Body of pancreas (tissue), 4 donors: ENCODE measurements around the gene NDUFA13. TPM values are rescaled to one million over a fixed set of nuclear protein-coding genes. Genes with fewer than 3 reads are reported as not detected.

ENCODE experiments used
- ATAC-seq: fragments of 150-250 bp; one replicate; pipeline ENCODE4 v1.9.1; 2016
- DNase-seq, 4 donors: peaks; one replicate each; pipeline ENCODE4 v3.0.0-alpha.2; 2019
- H3K27ac ChIP-seq, 4 donors: fragments of 200-600 bp; sonication (generic); 1 replicate in 3 of 4; 2 replicates in 1 of 4; pipeline versions ENCODE4 v1.5.1 to v1.6.1; 2016 to 2019; ENCODE audit warnings: mild to moderate bottlenecking in 1 of 4, mixed read lengths in 1 of 4, moderate library complexity in 1 of 4
- H3K27me3 ChIP-seq, 2 donors: fragments of 200-600 bp; sonication (generic); one replicate each; pipeline ENCODE4 v1.6.0; 2016; ENCODE audit warnings: mild to moderate bottlenecking in 1 of 2
- H3K36me3 ChIP-seq, 2 donors: fragments of 200-600 bp; sonication (generic); replicated peaks in 1 of 2; 2 replicates each; pipeline ENCODE4 v1.5.1; 2016; ENCODE audit warnings: low read depth in 2 of 2; ENCODE audit not compliant: insufficient read depth in 1 of 2
- H3K4me1 ChIP-seq: fragments of 200-600 bp; sonication (generic); one replicate; pipeline ENCODE4 v1.6.0; 2016
- H3K4me3 ChIP-seq, 2 donors: fragments of 200-600 bp; sonication (generic); 1 replicate in 1 of 2; 2 replicates in 1 of 2; pipeline ENCODE4 v1.5.1; 2016 to 2019
- H3K9me3 ChIP-seq, 3 donors: fragments of 200-600 bp; sonication (generic); 1 replicate in 2 of 3; 2 replicates in 1 of 3; pipeline ENCODE4 v1.5.1; 2016
- CTCF ChIP-seq, 7 experiments: fragments of 450-650 bp in 4 of 7; fragments of 200-600 bp in 3 of 7; sonication (generic) in 3 of 7; IDR thresholded peaks; one replicate each; pipeline ENCODE4 v1.5.1; 2016 to 2019; ENCODE audit warnings: antibody characterized with exemption in 7 of 7
- POLR2A ChIP-seq, 3 donors: fragments of 450-650 bp; IDR thresholded peaks; one replicate each; pipeline ENCODE4 v1.6.1; 2016; ENCODE audit warnings: antibody characterized with exemption in 3 of 3, mild to moderate bottlenecking in 2 of 3
- WGBS, 2 donors: methylation state at CpG; one replicate each; pipeline ENCODE4 v1.1.5; 2017; 5-methylcytosine and 5-hydroxymethylcytosine counted together
- intact Hi-C: fragments of 100-400 bp; cut with DNase I; formaldehyde crosslinking; loops from one replicate; pipeline ENCODE4 v1.15.1; 2023
- total RNA-seq, 2 donors: library from RNA; depleted of rRNA; stranded (reverse); fragments of >200 nt; gene quantifications; one replicate each; pipeline ENCODE4 v1.1.0, GENCODE V29; 2016

Gene NDUFA13
- total RNA-seq, 2 donors from 2014 or later, result 32.0 to 38.4 TPM

- TF ChIP-seq POLR2A (IDR thresholded peaks at IDR 0.05) (no peak), CTCF (IDR thresholded peaks at IDR 0.05) (no peak)
- no peaks in the 10 kb centered on the region for H3K4me1 ChIP-seq
- H3K4me3 ChIP-seq, result no peak overlapping the region
- 68 to 96% methylated on average over 8 to 13 of the region's 14 CpGs for WGBS, 2 donors
- intact Hi-C loops, result no loop called here
- H3K27ac ChIP-seq, result no peak overlapping the region
- no peaks in the 10 kb centered on the region for H3K36me3 ChIP-seq
- no peaks in the 10 kb centered on the region for H3K9me3 ChIP-seq
- DNase-seq (no peak), ATAC-seq (no peak)
- H3K27me3 ChIP-seq, result no peaks in the 10 kb centered on the region
Measured at GRCh38 chr19:19551853-19552192, 35.8 kb downstream of the NDUFA13 start.

GRCh38 chr19:19552798-19553197, 36.8 kb downstream of the NDUFA13 start:
- Histone ChIP-seq H3K27me3 (no peaks in the 10 kb centered on the region), H3K36me3 (no peaks in the 10 kb centered on the region), H3K4me1 (no peaks in the 10 kb centered on the region), H3K9me3 (no peaks in the 10 kb centered on the region), H3K4me3 (no peak overlapping the region), H3K27ac (no peak overlapping the region)
- TF ChIP-seq CTCF (IDR thresholded peaks at IDR 0.05) (peak in 6 of 7 experiments; percentile 22 to 42 (median 34)), POLR2A (IDR thresholded peaks at IDR 0.05) (no peak)
- DNase-seq, result peak in 1 of 4 donors; percentile 29
- intact Hi-C loops, result no loop called here
- 50 to 52% methylated on average over 2 to 6 of the region's 6 CpGs for WGBS, 2 donors
- peak; percentile 27 for ATAC-seq

- Histone ChIP-seq H3K36me3 (no peaks in the 10 kb centered on the region), H3K4me3 (no peak overlapping the region), H3K9me3 (no peaks in the 10 kb centered on the region), H3K4me1 (no peaks in the 10 kb centered on the region), H3K27me3 (no peaks in the 10 kb centered on the region), H3K27ac (no peak overlapping the region)
- no peak for ATAC-seq
- TF ChIP-seq CTCF (IDR thresholded peaks at IDR 0.05), result no peak
- TF ChIP-seq POLR2A (IDR thresholded peaks at IDR 0.05), result no peak
- WGBS, 2 donors, result 77 to 88% methylated on average over 10 of the region's 10 CpGs
- intact Hi-C loops, result no loop called here
- DNase-seq, result no peak
Measured at GRCh38 chr19:19553670-19554069, 37.6 kb downstream of the NDUFA13 start.

- WGBS, 2 donors, result 57 to 59% methylated on average over 26 to 34 of the region's 34 CpGs
- intact Hi-C loops, result no loop called here
- no peaks in the 10 kb centered on the region for H3K36me3 ChIP-seq
- peak; percentile 23 to 45 (median 40) for DNase-seq
- H3K4me3 ChIP-seq, result no peak overlapping the region
- no peaks in the 10 kb centered on the region for H3K9me3 ChIP-seq
- peak; percentile 24 for ATAC-seq
- TF ChIP-seq POLR2A (IDR thresholded peaks at IDR 0.05) (no peak), CTCF (IDR thresholded peaks at IDR 0.05) (peak in 6 of 7 experiments; percentile 30 to 62 (median 46))
- H3K27me3 ChIP-seq, result no peaks in the 10 kb centered on the region
- H3K27ac ChIP-seq, result no peak overlapping the region
- no peaks in the 10 kb centered on the region for H3K4me1 ChIP-seq
Measured at GRCh38 chr19:19554074-19555023, 38.3 kb downstream of the NDUFA13 start.
